HG02571 (cell line): ENCODE measurements around the gene CLEC17A.
"Not testable (repeated sequence)": the region's sequence is repeated elsewhere in the genome, so short reads cannot be mapped to it uniquely, and the experiment has no call there.

Source experiments
- ATAC-seq: cut with Tn5 transposase; IDR thresholded peaks from one replicate; pipeline ENCODE4 v1.9.1; 2021; ENCODE audit warnings: mild to moderate bottlenecking, moderate library complexity; ENCODE audit not compliant: unreplicated experiment

CLEC17A gene

DNA sequence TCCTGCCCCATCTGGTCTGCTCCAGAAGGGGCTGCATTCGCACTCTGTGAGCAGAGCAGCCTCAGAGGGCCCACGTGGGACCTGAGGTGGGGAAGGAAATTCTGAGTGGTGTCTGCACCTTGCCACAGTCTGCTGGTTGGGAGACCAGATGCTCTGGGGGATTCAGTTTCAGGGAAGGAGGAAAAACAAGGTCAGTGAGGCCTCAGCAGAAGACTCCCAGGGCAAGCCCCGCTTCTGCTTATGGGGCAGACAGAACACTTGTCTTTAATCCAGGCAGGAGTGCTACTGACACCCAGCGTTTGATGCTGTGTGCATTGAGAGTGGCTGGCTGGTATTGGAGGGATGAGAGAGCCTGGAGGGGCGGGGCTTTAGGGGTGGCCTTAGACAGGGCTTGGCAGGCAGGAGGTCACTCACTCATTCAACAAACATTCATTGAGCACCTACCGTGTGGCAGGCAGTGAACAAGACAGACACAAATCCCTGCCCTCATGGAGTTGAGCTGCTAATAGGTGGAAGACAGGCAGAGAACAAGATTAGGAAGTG lies 4.9 kb upstream of the CLEC17A start:
- no peak for ATAC-seq

DNA sequence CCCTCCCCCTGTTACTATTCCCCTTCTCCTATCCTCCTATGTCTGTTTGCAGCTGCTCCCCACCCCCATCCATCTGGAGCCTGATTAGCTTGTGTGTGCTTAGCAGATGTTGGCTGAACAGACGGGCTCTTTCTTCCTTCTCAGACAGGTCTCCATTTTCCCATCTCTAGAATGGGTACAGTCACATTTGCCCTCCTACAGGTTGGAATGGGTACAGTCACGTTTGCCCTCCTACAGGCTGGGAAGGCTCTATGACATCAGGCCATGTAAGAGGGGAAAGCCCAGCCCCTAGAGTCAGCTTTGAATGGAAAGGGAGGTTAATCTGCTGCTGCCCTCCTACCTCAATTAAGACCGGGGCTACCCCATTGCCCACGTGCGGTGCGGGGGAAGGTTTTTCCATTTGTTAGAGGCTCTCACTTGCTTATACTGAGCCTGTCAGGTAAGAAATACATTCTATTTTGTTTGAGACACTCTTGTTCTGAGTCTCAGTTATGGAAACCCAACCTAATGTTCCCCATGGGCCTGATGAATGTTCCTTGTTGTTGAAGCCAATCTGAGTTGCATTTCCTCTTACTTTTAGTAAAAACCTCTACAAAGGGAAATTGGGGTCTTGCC lies 2.2 kb upstream of the CLEC17A start:
- no peak for ATAC-seq

DNA sequence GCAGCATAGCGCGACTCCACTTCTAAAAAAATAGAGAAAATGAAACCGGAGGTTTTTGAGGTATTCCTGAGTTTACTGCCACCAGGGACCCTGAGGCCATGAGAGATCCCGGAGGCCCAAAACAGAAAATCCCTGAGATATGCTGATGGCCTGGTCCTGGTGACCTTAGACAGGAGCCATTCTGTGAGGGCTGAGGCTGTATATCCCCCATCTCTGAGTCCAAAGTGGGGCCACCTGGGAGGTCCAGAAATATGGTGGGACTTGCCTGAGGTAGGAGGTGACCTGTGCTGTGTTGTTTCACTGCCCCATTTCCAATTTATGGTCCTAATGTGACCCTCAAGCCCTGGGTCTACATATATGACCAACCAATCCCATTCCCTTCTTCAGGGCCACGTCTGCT lies 1.5 kb downstream of the CLEC17A start:
- not testable (repeated sequence) for ATAC-seq

DNA sequence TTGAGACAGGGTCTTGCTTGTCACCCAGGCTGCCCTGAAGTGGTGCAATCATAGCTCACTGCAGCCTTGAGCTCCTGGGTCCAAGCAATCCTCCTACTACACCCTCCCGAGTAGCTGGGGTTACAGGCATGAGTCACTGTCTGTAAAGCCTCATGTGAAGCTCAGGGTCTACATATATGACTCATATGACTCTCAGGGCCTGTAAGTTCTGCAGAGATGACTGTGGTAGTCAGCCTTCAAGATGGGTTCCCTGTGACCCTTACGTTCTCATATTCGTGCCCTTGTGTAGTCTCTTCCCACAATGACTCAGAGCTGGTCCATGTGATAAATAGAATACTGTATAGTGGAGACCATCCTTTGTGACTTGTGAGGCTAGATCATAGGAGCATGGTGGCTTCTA lies 2.3 kb downstream of the CLEC17A start:
- ATAC-seq = peak; percentile 45

DNA sequence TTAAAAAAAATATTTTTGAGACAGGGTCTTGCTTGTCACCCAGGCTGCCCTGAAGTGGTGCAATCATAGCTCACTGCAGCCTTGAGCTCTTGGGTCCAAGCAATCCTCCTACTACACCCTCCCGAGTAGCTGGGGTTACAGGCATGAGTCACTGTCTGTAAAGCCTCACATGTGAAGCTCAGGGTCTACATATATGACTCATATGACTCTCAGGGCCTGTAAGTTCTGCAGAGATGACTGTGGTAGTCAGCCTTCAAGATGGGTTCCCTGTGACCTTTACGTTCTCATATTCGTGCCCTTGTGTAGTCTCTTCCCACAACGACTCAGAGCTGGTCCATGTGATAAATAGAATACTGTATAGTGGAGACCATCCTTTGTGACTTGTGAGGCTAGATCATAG lies 6.5 kb downstream of the CLEC17A start:
- not testable (repeated sequence) for ATAC-seq

DNA sequence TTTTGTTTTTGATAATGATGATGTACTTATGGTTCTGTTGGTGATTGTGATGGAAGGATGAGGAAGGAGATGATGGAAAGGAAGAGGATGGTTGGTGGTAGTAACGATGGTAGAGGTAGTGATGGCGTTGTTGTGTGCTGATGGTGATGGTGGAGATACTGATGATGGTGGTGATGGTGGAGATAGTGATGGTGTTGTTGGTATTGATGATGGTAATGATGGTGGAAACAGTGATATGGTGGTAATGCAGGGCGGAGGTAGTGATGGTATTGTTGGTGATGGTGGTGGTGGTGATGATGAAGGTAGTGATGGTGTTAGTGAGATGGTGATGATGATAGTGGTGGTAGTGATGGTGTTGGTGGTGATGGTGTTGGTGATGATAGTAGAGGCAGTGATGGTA lies 12.7 kb downstream of the CLEC17A start:
- no peak for ATAC-seq

DNA sequence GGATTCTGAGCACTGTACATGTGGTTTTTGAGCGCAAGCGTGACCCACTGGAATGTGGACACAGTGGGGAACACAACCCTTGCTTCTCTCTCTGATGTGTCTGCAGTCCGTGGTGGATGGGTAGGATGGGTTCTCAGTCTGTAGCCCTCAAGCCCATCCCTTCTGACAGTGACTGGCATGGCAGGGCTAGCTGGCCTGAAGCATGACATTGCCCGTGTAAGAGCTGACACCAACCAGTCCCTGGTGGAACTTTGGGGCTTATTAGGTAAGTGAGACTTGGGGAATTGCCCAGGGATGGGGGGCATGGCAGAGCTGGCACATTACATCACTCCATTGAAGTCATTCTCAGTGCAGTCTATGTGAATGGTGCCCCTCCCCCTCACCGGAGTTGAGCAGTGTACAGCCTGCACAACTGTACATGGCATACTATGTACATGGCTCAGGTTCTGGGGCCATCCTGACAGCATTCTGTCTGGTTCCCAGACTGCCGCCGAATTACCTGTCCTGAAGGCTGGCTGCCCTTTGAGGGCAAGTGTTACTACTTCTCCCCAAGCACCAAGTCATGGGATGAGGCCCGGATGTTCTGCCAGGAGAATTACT lies 16.8 kb downstream of the CLEC17A start:
- no peak for ATAC-seq

DNA sequence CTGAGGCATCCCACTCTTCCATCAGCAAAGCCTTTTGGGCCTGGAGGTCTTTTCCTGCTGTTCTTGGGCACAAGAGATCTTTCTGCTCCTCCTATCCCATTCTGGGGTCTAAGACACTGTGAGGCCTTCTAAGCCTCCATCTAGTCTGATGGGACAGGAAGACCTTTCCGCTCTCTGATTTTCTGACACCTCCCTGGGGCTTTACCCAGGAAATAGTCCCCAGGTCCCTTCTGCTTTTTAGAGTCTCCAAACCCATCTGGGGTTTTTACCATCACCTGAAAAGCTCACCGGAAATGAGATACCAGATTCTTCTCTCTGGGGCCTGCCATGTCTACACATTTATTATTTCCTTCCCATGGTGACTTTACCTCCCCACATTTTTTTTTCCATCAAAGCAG lies 21.1 kb downstream of the CLEC17A start:
- ATAC-seq = peak; percentile 59

DNA sequence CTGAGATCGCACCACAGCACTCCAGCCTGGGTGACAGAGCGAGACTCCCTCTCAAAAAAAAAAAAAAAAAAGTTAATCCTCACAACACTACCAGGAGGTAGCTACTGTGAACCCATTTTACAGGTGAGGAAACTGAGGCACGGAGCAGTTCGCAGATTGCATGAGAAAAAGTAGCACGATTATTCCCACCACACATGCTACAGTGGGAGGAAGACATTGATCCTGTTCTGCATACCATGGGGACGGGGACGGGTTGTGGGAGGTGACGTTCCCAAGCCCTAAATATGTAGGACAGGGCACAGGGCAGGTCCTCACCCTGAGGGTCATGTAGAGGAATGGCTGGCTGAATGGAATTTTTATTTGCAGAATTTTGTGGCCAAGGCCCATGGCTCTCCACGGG lies 23.7 kb downstream of the CLEC17A start:
- no peak for ATAC-seq

DNA sequence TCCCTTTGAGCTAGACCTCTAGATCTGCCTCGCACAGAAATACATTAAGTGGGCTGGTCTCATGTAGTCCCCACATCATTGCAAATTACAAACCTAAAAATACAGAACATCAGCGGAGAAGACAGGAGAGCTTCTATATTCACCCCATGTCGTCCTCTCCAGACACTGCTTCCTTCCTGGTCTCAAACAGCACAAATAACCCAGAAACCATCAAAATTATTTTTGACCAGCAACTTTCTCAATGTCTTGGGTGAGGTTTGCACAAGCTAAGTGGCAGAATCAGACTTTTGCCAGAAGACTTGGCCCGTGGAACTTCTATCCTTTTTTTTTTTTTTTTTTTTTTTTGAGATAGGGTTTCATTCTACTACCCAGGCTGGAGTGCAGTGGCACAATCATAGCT lies 28.2 kb downstream of the CLEC17A start:
- no peak for ATAC-seq

DNA sequence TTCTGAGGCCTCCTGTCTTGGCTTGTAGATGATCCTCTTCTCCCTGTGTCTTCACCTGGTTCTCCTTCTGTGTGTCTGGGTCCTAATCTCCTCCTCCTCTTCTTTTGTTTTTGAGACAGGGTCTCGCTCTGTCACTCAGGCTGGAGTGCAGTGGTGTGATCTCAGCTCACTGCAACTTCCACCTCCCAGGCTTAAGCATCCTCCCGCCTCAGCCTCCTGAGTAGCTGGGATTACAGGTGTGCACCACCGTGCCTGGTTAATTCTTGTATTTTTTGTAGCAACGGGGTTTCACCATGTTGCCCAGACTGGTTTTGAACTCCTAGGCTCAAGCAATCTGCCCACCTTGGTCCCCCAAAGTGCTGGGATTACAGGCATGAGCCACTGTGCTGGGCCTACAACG lies 29.4 kb downstream of the CLEC17A start:
- ATAC-seq = not testable (repeated sequence)

DNA sequence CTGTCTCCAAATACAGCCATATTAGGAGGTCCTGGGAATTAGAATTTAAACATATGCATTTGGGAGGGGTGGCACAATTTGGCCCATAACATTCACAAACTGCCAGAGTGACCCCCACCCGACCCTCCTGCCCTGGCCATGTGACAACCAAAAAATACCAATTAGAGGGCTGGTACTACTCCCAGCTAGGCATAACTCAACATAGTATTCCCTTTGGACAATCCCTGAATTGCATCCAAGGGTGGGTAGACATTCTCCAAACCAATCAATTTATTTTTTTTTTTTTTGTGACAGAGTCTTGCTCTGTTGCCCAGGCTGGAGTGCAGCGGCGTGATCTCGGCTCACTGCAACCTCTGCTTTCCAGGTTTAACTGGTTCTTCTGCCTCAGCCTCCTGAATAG lies 29.8 kb downstream of the CLEC17A start:
- ATAC-seq = no peak

DNA sequence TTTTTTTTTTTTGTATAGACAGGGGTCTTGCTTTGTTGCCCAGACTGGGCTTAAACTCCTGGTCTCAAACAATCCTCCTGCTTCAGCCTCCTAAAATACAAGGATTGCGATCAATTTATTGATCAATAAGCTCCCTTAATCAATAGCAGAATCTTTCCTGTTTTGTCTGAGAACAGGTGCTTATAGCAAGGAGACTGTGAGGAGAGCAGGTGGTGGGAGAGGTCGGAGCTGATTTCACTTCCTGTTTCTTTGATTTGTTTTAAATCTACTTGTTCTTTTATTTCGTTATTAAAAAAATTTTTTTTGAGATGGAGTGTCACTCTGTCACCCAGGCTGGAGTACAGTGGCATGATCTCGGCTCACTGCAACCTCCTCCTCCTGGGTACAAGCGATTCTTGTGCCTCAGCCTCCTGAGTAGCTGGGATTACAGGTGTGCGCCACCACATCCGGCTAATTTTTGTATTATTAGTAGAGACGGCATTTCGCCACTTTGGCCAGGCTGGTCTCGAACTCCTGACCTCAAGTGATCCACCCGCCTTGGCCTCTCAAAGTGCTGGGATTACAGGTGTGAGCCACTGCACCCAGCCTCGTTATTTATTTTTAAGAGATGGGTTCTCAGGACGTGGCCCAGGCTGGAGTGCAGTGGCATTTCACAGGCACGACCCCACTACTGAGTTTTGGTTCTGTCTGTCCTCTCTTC lies 30.7 kb downstream of the CLEC17A start:
- not testable (repeated sequence) for ATAC-seq

DNA sequence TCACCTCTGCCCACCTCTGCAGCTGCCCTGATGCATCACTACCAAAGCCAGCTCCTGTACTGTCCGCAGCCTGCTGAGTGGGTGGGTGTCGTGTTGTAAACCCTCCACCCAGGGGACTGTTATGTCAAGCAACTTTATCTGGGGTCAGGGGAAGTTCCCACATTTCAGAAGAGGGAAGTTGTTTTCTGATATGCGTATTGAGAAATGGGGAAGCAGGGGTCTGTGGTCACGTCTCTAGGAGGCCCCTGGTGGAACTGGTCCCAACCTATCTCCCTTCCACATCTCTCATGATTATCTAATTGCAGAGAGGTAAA lies 31.2 kb downstream of the CLEC17A start:
- no peak for ATAC-seq

DNA sequence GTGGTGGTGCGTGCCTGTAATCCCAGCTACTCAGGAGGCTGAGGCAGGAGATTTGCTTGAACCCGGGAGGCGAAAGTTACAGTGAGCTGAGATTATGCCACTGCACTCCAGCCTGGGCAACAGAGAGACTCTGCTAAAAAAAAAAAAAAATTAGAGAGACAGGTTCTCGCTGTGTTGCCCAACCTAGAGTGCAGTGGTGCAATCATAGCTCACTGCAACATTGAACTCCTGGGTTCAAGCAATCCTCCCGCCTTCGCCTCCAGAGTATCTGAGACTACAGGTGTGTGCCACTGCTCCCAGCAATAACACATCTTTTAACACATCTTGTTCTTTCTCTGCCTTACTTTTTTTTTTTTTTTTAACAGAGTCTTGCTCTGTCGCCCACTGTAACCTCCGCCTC lies 32.7 kb downstream of the CLEC17A start:
- no peak for ATAC-seq

DNA sequence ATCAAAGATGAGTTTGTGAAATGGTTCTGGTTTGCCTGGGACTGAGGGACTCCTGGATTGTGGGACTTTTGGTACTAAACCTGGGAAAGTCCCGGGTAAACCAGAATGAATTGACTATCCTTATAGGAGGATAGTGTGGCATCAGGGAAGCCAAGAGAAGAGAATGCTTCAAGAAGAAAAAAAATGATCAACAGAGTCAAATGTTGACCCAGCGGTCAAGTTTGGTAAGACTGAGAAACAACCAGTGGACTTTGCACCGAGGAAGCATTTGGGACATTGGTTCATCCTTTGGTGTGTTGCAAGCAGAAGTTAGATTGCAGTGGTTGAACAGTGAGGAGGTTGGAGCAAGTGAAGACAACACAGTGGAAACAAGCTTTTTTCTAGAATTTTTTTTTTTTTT lies 33.5 kb downstream of the CLEC17A start:
- ATAC-seq = no peak

DNA sequence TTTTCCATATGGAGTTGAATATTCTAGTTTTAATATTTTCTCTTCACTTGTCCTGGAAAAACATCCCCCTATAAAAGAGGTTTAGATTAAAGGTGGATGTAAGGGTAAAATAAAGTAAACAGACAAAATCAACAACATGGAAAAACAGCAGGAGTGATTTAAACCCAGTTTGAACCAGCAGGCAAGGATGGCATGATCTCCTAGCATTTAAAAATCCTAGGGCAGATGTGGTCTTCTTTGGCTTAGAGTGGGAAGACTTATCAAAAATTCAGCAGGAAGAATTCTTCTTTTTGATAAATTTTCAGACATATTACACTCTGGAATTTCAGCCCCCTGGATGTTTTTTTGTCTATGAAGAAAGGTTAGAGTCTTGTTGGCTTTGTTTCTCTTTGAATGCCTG lies 36.5 kb downstream of the CLEC17A start:
- ATAC-seq = no peak

DNA sequence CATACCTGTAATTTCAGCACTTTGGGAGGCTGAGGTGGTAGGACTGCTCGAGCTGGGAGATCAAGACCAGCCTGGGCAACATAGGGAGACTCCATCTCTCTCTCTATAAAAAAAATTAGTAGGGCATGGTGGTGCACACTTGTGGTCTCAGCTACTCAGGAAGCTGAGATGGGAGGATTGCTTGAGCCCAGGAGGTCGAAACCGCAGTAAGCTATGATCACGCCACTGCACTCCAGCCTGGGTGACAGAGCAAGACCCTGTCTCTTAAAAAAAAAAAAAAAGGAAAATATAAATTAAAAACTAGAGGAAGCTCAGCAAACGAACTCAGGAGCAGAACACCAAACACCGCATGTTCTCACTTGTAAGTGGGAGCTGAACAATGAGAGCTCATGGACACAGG lies 41.6 kb downstream of the CLEC17A start:
- ATAC-seq = not testable (repeated sequence)

DNA sequence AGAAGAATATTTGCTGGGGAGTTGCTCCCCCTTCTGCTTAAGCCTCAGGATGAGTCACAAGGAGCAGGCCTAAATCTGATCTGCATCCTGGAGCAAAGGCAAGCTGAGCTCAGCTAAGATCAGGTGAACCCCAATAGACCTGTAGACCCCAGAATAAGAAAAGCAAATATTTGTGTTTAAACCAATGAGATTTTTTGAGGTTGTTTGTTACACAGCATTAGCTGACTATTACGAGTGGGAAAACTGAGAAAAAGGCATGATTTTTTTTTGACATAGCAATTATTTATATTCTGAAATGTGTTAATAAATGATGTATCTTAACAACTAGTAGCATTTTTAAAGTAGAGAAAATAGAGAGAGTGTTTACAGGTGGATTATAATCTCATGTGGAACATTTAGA lies 46.7 kb downstream of the CLEC17A start:
- no peak for ATAC-seq

DNA sequence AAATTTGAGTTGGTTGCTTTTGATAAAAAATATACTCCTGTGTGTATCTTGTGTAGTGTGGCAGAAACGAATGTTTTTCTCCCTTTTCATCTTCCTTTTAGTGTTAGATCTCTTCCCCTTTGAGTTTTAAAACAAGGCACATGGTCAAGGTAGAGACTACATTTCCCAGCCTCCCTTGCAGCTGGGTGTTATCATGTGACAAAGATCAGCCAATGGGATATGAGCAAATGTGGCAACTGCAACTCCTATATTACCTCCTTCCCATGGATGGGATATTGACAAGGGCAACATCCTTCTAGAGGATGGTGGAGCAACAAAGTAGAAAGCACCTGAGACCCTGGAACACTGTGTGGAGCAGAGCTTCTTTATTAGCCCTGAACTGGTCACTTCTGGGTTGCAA lies 49.4 kb downstream of the CLEC17A start:
- ATAC-seq = no peak

DNA sequence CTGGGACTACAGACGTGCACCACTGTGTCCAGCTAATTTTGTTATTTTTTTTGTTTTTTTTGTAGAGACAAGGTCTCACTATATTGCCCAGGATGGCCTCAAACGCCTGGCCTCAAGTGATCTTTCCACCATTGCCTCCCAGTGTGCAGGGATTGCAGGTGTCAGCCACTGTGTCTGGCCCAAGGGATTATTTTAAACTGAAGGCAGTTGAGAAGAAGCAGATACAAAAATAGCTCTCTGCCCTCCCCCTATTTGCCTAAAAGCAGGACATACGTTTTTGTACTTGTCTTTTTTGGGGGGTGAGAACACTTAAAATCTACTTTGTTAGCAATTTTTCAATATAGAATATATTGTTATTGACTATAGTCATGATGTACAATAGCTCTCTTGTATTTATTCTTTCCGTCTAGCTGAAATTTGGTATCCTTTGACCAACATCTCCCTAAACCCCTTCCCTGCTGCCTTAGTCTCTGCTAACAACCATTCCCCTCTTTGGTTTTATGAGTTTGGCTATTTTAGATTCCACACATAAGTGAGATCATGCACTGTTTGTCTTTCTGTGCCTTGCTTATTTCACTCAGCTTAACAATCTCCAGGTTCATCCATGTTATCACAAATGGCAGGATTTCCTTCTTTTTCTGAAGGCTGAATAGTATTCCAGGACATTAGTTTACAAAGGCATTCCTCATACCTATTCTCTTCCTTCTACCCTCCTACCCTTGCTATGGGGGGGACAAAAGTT lies 56.8 kb downstream of the CLEC17A start:
- no peak for ATAC-seq

DNA sequence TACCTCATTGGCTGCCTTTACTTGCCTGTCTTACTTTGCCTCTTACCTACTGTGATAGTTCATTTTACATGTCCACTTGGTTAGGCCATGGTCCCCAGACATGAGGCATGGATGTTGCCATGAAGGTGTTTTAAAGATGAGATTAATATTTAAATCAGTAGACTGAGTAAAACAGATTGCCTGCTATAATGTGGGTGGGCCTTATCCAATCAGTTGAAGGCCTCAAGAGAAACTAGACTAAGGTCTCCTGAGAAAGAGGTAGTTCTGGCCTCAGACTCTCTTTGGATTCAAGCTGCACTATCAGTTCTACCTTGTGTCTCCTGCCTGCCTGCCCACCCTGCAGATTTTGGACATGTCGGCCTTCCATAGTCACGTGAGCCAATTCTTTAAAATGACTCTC lies 65.6 kb downstream of the CLEC17A start:
- no peak for ATAC-seq
